Esophagus squamous epithelium (tissue), 4 donors: Measurements from ENCODE around the gene IFNL1.

Experiments used
- POLR2A ChIP-seq, 4 donors: fragments of 450-650 bp; IDR thresholded peaks; one replicate each; pipeline ENCODE4 v1.6.1; 2017; ENCODE audit warnings: antibody characterized with exemption in 4 of 4, mild to moderate bottlenecking in 4 of 4, moderate library complexity in 3 of 4
- TF ChIP-seq, protein P1 (sequence below), 6 experiments: fragments of 450-650 bp in 4 of 6; fragments of 200-600 bp in 2 of 6; sonication (generic) in 2 of 6; IDR thresholded peaks; one replicate each; pipeline ENCODE4 v1.5.1; 2016 to 2019; ENCODE audit warnings: antibody characterized with exemption in 6 of 6, mild to moderate bottlenecking in 4 of 6, moderate library complexity in 4 of 6

DNA sequence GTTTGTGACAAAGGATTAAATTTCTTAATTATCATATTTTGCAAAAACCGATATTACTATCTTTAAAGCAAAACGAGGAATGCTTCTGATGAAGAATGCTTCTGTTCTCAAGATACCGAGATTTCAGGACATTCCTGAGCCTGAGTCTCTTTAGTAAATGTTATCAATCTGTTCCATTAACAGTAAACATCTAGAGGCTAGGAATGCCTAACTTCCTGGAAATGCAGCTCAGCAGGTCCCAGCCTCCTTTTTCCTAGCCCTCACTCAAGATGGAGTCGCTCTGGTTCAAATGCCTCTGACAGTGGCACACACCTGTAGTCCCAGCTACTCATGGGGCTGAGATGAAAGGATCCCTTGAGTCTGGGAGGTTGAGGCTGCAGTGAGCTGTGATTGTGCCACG, 45.1 kb upstream of the IFNL1 start:
- TF ChIP-seq, protein P1, sequence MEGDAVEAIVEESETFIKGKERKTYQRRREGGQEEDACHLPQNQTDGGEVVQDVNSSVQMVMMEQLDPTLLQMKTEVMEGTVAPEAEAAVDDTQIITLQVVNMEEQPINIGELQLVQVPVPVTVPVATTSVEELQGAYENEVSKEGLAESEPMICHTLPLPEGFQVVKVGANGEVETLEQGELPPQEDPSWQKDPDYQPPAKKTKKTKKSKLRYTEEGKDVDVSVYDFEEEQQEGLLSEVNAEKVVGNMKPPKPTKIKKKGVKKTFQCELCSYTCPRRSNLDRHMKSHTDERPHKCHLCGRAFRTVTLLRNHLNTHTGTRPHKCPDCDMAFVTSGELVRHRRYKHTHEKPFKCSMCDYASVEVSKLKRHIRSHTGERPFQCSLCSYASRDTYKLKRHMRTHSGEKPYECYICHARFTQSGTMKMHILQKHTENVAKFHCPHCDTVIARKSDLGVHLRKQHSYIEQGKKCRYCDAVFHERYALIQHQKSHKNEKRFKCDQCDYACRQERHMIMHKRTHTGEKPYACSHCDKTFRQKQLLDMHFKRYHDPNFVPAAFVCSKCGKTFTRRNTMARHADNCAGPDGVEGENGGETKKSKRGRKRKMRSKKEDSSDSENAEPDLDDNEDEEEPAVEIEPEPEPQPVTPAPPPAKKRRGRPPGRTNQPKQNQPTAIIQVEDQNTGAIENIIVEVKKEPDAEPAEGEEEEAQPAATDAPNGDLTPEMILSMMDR (IDR thresholded peaks at IDR 0.05) = no peak
- no peak for TF ChIP-seq POLR2A (IDR thresholded peaks at IDR 0.05)
